Liver (tissue), 9 donors: ENCODE results near the gene PTGS2. TPM values are rescaled to one million over a fixed set of nuclear protein-coding genes. Genes with fewer than 3 reads are reported as not detected.
"Not testable (repeated sequence)": the region's sequence is repeated elsewhere in the genome, so short reads cannot be mapped to it uniquely, and the experiment has no call there.

Source experiments
- DNase-seq: peaks from one replicate; pipeline ENCODE4 v3.0.0-alpha.2; 2017; ENCODE audit warnings: low spot score
- H3K27ac ChIP-seq, 2 donors: one replicate each; pipeline ENCODE4 v1.7.0; 2013; ENCODE audit warnings: inconsistent platforms in 2 of 2, low read length in 2 of 2, control low read depth in 1 of 2, low read depth in 1 of 2, mild to moderate bottlenecking in 1 of 2
- H3K27me3 ChIP-seq, 4 donors: one replicate each; pipeline versions ENCODE4 v1.6.1 to v1.7.0; 2013; ENCODE audit warnings: low read length in 3 of 4, inconsistent platforms in 1 of 4, mild to moderate bottlenecking in 1 of 4, moderate library complexity in 1 of 4; ENCODE audit not compliant: control insufficient read depth in 4 of 4, insufficient read depth in 4 of 4
- H3K36me3 ChIP-seq, 4 donors: one replicate each; pipeline versions ENCODE4 v1.6.1 to v1.7.0; 2013; ENCODE audit warnings: low read length in 3 of 4, mild to moderate bottlenecking in 3 of 4, low read depth in 1 of 4, moderate library complexity in 1 of 4; ENCODE audit not compliant: control insufficient read depth in 4 of 4, insufficient read depth in 3 of 4
- H3K4me1 ChIP-seq, 4 donors: one replicate each; pipeline versions ENCODE4 v1.6.1 to v1.7.0; 2013; ENCODE audit warnings: low read length in 3 of 4, mild to moderate bottlenecking in 3 of 4, moderate library complexity in 1 of 4; ENCODE audit not compliant: control insufficient read depth in 4 of 4, insufficient read depth in 4 of 4
- H3K4me3 ChIP-seq, 3 donors: one replicate each; pipeline versions ENCODE4 v1.6.1 to v1.7.0; 2013; ENCODE audit warnings: low read length in 3 of 3, control low read depth in 1 of 3, low read depth in 1 of 3, mild to moderate bottlenecking in 1 of 3
- H3K9ac ChIP-seq, 2 donors: one replicate each; pipeline ENCODE4 v1.7.0; 2013; ENCODE audit warnings: low read length in 2 of 2, mild to moderate bottlenecking in 2 of 2, moderate library complexity in 2 of 2, control low read depth in 1 of 2, low read depth in 1 of 2
- H3K9me3 ChIP-seq, 4 donors: one replicate each; pipeline versions ENCODE4 v1.6.1 to v1.7.0; 2013; ENCODE audit warnings: low read length in 3 of 4; ENCODE audit not compliant: control insufficient read depth in 4 of 4
- HNF4A ChIP-seq, 2 donors: conservative IDR thresholded peaks; 2 replicates each; pipeline ENCODE4 v1.6.1; 2016; ENCODE audit warnings: antibody characterized with exemption in 2 of 2, mild to moderate bottlenecking in 2 of 2
- HNF4G ChIP-seq: IDR thresholded peaks from 2 replicates; pipeline ENCODE4 v1.6.1; 2016; ENCODE audit warnings: antibody characterized with exemption
- MAX ChIP-seq: IDR thresholded peaks from 2 replicates; pipeline ENCODE4 v1.6.1; 2016; ENCODE audit warnings: antibody characterized with exemption
- RAD21 ChIP-seq, 2 donors: IDR thresholded peaks; 2 replicates each; pipeline ENCODE4 v1.6.1; 2016; ENCODE audit warnings: antibody characterized with exemption in 2 of 2, mild to moderate bottlenecking in 2 of 2
- RXRA ChIP-seq, 2 donors: IDR thresholded peaks; 2 replicates each; pipeline ENCODE4 v1.6.1; 2017 to 2018; ENCODE audit warnings: antibody characterized with exemption in 2 of 2, mild to moderate bottlenecking in 1 of 2
- SP1 ChIP-seq: IDR thresholded peaks from 2 replicates; pipeline ENCODE4 v1.6.1; 2018; ENCODE audit warnings: antibody characterized with exemption, mild to moderate bottlenecking
- WGBS: extraction: QIAGEN DNeasy Blood & Tissue Kit; methylation state at CpG from one replicate; pipeline ENCODE4 v1.1.7; 2013; 5-methylcytosine and 5-hydroxymethylcytosine counted together
- polyA plus RNA-seq, 2 donors: library from polyadenylated mRNA; stranded (reverse) in 1 of 2; unstranded in 1 of 2; fragments of 200-250 nt in 1 of 2; fragments of >200 nt in 1 of 2; fragmentation: Nextera tagmentation in 1 of 2; extraction: Ambion mirVana in 1 of 2; gene quantifications; one replicate each; pipeline versions ENCODE4 v1.2.1 to v1.2.3, GENCODE V29; 2013 to 2015
- total RNA-seq, 2 donors: library from RNA; depleted of rRNA; stranded (reverse); fragments of >200 nt; gene quantifications; one replicate each; pipeline ENCODE4 v1.2.3, GENCODE V29; 2014
- TF ChIP-seq, protein P1 (sequence below): IDR thresholded peaks from 2 replicates; pipeline ENCODE4 v1.6.1; 2016; ENCODE audit warnings: antibody characterized with exemption
- TF ChIP-seq, protein P2 (sequence below): IDR thresholded peaks from 2 replicates; pipeline ENCODE4 v1.6.1; 2016; ENCODE audit warnings: antibody characterized with exemption
- donor health status: healthy.
- donor health status: healthy.
- donor health status: healthy.
- donor health status: healthy.
- donor health status: healthy.

Gene PTGS2
- total and polyA plus RNA-seq, 4 donors: 0.11 to 0.33 (median 0.29) TPM

DNA sequence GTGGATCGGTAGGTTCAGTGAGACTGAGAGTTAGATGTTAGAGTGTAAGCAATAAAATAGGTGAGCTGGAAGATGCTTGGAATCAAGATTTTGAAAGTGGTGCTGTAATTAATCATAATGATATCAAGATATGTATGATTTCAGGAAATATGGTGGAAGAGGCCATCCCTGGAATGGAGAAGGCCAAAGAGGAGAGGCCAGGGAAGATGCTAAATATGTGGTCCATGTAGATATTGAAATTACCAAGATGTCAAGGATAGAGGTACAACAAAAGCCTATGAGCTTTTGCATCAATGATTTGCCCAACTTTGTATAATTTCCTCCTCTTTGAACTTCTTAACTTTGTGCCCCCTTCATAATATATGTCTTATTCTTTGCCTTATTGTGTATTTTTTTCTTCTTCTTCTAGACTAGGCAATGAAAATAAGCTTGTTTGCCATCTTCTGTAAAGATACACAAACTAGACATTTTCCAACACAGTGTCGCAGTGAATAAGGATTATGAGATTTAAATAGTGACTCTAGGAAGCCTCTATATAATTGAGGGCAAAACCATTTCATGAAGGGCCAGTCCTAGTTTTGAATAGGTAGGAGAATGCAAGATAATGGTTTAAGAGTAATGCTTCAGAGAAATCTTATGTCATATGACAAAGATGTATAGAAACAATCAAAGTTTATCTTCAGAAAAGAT, 8.9 kb downstream of the PTGS2 start (continued):
- TF ChIP-seq RAD21 (IDR thresholded peaks at IDR 0.05): no peak

DNA sequence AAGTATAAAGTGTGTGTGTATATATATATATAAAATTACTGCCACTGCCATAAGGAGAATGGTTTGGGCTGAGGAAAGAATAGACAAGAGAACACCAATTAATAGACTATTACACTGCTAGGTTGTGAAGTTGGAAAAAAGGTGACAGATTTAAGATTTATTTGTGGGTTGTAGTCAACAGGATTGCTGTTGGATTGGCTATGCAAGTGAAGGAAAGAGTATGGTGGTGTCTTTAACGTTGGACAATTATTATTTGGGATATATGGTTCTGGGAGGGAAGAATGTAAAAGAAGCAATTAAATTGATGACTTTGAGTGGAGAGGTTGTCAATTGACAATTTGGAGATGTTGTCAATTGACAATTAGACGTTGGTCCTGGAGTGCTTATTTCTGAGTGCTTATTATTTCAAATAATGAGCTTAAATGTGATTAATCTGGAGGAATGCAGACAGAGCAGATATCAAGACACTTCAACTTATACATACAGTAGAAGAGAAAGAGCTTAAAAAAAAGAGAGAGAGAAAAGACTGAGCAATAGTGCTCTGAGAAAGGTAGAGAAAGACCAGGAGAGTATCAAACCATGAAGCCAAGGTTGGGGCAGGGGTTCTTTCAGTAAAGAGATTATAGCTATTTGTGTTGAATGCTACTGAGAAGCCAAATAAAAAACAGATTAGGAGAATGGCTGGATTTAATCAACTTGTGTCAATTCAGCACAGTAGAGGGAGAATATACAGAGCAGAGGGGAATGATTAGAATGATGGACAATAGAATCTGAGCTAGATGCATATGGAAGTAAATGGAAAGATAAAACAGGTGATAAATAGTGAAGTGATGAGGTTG, 9.7 kb downstream of the PTGS2 start:
- H3K4me1 ChIP-seq: no peaks in the 10 kb centered on the region

GRCh38 chr1:186669784-186670183, 10.4 kb downstream of the PTGS2 start:
- not testable (repeated sequence) for H3K27ac ChIP-seq, H3K27me3 ChIP-seq, H3K36me3 ChIP-seq, H3K9ac ChIP-seq, H3K9me3 ChIP-seq, DNase-seq, H3K4me1 ChIP-seq, H3K4me3 ChIP-seq
- WGBS: 73% methylated on average over 3 of the region's 3 CpGs

More for the DNA sequence above, 9.7 kb downstream of the PTGS2 start:
- no peak overlapping the region for H3K4me3 ChIP-seq
- no peak overlapping the region for H3K27ac ChIP-seq
- no peak overlapping the region for H3K9ac ChIP-seq
- H3K36me3 ChIP-seq: peaks cover 0 to 2% (median 0%) of the 10 kb centered on the region in 4 donors
- 55% methylated on average over 2 of the region's 2 CpGs for WGBS
- no peak for DNase-seq
- no peaks in the 10 kb centered on the region for H3K9me3 ChIP-seq
- TF ChIP-seq, protein P1, sequence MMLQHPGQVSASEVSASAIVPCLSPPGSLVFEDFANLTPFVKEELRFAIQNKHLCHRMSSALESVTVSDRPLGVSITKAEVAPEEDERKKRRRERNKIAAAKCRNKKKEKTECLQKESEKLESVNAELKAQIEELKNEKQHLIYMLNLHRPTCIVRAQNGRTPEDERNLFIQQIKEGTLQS: no peak
- TF ChIP-seq HNF4G: no peak
- TF ChIP-seq HNF4A (conservative IDR thresholded peaks at IDR 0.05): no peak
- no peak for TF ChIP-seq MAX
- TF ChIP-seq, protein P2, sequence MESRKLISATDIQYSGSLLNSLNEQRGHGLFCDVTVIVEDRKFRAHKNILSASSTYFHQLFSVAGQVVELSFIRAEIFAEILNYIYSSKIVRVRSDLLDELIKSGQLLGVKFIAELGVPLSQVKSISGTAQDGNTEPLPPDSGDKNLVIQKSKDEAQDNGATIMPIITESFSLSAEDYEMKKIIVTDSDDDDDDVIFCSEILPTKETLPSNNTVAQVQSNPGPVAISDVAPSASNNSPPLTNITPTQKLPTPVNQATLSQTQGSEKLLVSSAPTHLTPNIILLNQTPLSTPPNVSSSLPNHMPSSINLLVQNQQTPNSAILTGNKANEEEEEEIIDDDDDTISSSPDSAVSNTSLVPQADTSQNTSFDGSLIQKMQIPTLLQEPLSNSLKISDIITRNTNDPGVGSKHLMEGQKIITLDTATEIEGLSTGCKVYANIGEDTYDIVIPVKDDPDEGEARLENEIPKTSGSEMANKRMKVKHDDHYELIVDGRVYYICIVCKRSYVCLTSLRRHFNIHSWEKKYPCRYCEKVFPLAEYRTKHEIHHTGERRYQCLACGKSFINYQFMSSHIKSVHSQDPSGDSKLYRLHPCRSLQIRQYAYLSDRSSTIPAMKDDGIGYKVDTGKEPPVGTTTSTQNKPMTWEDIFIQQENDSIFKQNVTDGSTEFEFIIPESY: no peak
- no peak for TF ChIP-seq RXRA (IDR thresholded peaks at IDR 0.05)
- no peak for TF ChIP-seq SP1
- no peaks in the 10 kb centered on the region for H3K27me3 ChIP-seq

- 80% methylated on average over 8 of the region's 8 CpGs for WGBS
- H3K9ac ChIP-seq, H3K4me1 ChIP-seq, H3K27ac ChIP-seq, H3K4me3 ChIP-seq, H3K9me3 ChIP-seq, H3K27me3 ChIP-seq, DNase-seq, H3K36me3 ChIP-seq: not testable (repeated sequence)
Observed at GRCh38 chr1:186664217-186664616, 16.0 kb downstream of the PTGS2 start.
